D721Med (cell line): ENCODE data around the gene PDE8B.

Experiments used
- DNase-seq: peaks from one replicate; pipeline ENCODE4 v3.0.0; 2011; ENCODE audit warnings: low spot score; ENCODE audit not compliant: insufficient read length
- FAIRE-seq: peaks from 2 replicates; lab custom pipeline; 2011; peaks lifted over from hg19 to GRCh38; lab: Jason Lieb, UNC
- CTCF ChIP-seq: IDR thresholded peaks from 2 replicates; pipeline ENCODE4 v1.5.1; 2012; ENCODE audit warnings: mild to moderate bottlenecking, control low read depth; ENCODE audit not compliant: insufficient read depth; ENCODE audit errors: missing control alignments

Gene PDE8B

GRCh38 chr5:77389746-77390145 is 179.3 kb downstream of the PDE8B start:
- no peak for FAIRE-seq
- TF ChIP-seq CTCF = no peak
- no peak for DNase-seq

GRCh38 chr5:77390221-77390620 is 179.7 kb downstream of the PDE8B start:
- FAIRE-seq = no peak
- DNase-seq = no peak
- TF ChIP-seq CTCF = no peak

- FAIRE-seq = no peak
- no peak for TF ChIP-seq CTCF
- no peak for DNase-seq
Observed at GRCh38 chr5:77390795-77391194, 180.3 kb downstream of the PDE8B start.

- TF ChIP-seq CTCF = no peak
- DNase-seq = no peak
- FAIRE-seq = no peak
Observed at GRCh38 chr5:77391240-77391765, 180.8 kb downstream of the PDE8B start.

GRCh38 chr5:77394064-77394715 is 183.7 kb downstream of the PDE8B start:
- FAIRE-seq (no peak), DNase-seq (no peak)
- no peak for TF ChIP-seq CTCF

- no peak for TF ChIP-seq CTCF
- FAIRE-seq = no peak
- no peak for DNase-seq
Observed at GRCh38 chr5:77396017-77396416, 185.5 kb downstream of the PDE8B start.

GRCh38 chr5:77397686-77398292 is 187.3 kb downstream of the PDE8B start:
- no peak for FAIRE-seq

More at GRCh38 chr5:77397686-77398292, 187.3 kb downstream of the PDE8B start:
- DNase-seq = no peak
- no peak for TF ChIP-seq CTCF
